GM19025 (cell line): ENCODE results near the gene DCST2.

Experiments used
- ATAC-seq: cut with Tn5 transposase; IDR thresholded peaks from one replicate; pipeline ENCODE4 v1.9.1; 2021; ENCODE audit warnings: mild to moderate bottlenecking, low read depth, moderate library complexity; ENCODE audit not compliant: unreplicated experiment

DCST2 gene

DNA sequence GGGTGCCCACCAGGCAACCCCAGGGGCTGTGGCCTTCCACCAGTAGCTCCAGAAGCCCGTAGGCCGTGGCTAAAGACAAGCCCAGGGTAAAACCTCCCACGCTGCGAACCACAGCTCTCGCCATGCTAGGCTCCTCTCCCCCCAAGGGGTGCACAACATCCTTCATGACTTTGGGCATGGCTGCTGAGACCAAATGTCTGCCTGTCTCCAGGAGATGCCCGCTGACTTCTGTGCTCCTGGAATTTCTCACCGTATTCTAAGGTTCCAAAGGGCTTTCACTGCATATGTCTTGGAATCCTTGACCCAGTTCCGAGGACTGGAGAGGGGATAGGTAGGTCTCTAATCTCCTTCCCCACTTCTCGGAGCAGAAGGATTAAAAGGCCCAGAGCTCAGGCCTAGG lies at the start of gene DCST2, which contains the start of gene DCST1:
Gene DCST2 (minus strand): TSS at position 258 of the 400 bp plus-strand sequence. CDS start 80 bp downstream, at position 178.
Gene DCST1 (plus strand): TSS at position 301 of the 400 bp plus-strand sequence. CDS start 213 bp downstream, outside the sequence.
- no peak for ATAC-seq

DNA sequence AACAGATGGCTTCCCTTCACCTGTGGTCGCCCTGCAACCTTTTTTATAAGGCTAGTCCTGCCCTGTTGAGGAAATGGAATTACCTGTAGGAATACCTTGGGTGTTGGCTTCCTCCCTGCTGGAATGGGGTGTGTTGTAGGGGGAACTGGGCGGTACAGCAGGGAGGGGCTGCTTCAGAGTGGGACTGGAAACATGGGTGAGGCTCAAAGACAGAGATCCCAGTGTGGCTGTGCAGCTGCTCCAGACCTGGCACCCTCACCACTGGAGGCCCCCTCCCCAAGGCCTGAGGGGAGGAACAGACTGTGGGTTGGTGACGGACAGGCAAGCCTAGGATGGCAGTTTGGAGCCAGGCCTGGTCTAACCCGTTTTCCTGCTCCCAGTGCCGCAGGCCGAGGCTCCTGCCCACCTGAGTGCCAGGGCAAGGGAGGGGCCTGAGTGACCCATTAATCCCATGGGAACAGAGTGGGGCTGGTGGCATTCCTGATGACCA lies 49.5 kb upstream of the DCST2 start:
- ATAC-seq: no peak

GRCh38 chr1:155082301-155083051 lies 48.9 kb upstream of the DCST2 start:
- ATAC-seq: no peak

GRCh38 chr1:155081472-155082300 lies 48.1 kb upstream of the DCST2 start:
- no peak for ATAC-seq

DNA sequence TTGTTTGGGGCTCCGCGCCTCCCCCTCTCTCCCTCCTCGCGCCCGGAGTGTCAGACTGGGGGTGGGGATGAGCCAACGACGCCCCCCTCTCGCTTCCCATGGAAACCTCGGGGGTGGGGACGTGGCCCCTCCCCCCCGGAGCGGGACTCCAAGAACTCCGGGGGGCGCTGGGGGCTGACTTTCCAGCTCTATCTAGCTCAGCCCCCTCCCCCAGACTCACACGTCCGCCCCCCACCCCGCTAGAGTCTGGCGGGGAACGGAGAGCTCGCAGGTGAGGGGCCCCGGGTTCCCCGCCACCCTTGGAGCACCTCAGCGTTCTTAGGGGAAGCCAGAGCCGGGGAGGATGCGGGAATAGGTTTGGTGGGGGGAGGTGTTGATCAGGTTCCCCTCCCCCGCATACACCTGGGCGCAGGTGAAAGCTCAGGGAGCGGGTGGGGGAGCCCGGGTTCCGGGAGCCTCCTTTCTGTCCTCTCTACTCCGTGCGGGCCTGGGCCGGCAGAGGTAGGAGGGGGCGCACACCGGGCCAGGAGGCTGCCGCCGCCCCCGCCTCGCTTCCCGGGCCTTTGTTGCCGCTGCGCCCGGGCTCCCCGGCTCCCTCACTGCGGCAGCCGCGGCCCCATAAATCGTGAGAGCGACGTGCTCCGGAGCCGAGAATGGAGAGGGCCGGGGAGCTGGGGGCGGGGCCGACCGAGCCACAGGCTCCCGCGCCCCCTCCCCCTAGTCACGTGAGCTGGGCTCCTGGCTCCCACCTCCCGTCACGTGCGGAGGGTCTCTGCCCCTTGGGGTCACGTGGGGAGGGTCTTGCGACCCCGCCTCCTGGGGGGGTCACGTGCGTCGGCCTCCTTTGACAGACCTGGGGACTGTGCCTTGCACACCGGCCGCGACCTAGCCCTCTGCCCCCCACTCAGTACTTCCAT lies 47.0 kb upstream of the DCST2 start:
- no peak for ATAC-seq

- no peak for ATAC-seq
Measured at GRCh38 chr1:155079487-155080311, 46.1 kb upstream of the DCST2 start.

DNA sequence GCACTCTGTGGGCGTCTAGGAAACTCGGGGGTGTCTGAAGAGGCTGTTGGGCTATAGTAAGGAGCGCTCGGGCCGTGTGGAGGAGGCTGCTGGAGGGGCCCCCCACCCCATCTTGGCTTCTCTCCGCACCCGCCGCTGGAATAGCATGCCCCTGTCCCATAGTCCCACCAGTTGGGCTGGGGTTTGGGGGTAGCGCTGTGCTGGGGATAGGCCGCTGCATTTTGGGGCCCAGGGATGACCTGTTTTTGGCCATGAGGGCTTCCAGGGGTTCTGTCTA lies 45.6 kb upstream of the DCST2 start:
- no peak for ATAC-seq

DNA sequence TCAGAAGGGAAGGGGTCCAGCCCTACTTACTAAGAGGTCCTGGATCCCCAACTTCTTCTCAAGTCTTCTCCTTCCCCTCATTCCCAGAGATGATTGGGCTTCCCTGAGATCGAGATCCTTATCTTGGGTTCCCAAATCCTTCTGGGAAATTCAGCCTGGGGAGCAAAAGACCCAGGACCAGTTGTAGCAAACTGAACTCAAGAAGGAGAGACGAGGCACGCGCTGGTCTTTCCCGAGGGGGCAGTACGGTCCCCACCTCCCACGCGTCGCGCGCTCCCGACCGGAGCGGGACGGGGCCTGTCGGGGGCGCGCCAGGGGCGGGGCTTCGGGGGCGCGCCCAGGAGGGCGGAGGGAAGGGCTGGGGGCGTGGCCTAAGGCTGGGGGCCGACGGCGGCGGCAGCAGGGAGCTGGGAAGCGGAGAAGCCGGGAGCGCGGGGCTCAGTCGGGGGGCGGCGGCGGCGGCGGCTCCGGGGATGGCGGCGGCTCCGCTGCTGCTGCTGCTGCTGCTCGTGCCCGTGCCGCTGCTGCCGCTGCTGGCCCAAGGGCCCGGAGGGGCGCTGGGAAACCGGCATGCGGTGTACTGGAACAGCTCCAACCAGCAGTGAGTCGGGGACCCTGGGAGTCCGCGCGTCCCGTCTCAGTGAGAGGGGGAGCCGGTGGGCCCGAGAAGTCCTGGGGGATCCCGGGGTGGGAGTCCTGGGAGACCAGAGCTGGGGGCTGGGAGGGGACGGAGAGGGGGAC lies 45.1 kb upstream of the DCST2 start, which contains the start of gene EFNA3:
Gene EFNA3 (plus strand): TSS at position 369 of the 741 bp plus-strand sequence. CDS start 105 bp downstream, at position 474.
- ATAC-seq: no peak

DNA sequence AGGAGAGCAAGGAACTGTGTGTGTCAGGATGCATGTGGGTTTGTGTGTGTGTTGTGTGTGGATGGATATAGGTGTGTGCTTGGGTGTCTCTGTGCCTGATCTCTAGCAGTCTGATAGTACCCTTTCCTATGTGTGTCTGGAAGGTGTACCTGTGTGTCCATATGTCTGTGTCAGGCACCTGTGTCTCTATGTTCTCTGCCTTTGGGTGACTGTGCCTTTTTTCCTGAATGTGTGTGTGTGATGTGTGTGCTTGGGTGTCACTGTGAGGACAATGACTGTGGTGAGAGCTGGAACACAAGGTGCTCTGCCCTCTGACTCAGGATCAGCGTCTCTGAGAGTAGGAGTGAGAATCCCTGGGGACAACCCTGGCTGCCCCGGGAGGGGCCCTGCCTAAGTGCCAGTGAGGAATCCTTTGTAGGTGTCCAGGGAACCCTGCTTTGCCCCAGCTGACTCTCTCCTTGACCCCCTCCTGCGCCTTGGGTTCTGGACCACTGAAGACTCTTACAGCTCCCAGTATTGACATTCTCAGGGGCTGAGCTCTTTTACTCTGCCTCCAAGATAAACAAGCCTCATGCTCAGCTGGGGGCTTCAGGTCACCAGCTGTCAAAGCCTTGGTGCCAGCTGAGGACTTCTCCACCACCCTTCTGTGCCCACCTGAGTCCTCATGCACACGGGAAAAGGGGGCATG lies 44.3 kb upstream of the DCST2 start:
- no peak for ATAC-seq

GRCh38 chr1:155077346-155077745 lies 43.8 kb upstream of the DCST2 start:
- ATAC-seq: no peak

- ATAC-seq: no peak
Measured at GRCh38 chr1:155076371-155076770, 42.8 kb upstream of the DCST2 start.

GRCh38 chr1:155075535-155075934 lies 42.0 kb upstream of the DCST2 start:
- no peak for ATAC-seq

DNA sequence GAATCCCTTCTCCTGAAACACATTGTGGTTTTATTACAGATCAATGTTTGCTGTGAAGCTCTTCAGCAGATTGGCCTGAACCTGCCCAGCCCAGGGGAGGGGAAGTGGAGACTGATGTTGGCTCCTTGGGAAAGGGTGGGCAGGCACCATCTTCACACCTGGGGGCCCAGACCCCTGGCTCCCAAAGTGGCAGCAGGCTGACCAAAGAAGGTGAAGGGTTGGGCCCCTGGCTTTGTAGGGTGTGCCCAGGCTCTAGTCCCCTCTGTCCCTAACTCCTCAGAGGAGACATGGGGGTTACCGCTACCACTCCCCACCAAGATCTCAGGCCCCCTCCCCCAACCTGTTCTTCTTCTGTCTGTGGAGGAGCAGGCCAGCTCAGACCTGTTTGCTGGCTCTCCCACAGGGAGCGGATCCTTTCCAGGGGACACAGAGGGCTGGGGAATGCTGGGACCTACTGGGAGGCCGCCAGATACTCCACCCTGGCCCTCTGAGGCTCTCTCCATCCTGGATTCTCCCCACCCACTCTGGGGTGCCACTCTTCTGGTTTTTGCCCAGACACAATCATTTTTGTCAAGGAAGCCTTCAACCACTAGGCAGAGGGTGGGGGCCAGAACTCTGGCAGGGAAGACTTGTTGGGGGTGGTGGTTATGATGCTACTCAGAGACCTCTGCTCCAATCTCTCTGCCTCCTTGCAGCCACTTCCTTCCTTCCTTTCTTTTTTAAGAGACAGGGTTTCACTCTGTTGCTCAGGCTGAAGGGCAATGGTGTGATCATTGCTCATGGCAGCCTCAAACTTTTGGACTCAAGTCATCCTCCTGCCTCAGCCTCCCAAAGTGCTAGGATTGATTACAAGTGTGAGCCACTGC lies 40.0 kb upstream of the DCST2 start:
- no peak for ATAC-seq

DNA sequence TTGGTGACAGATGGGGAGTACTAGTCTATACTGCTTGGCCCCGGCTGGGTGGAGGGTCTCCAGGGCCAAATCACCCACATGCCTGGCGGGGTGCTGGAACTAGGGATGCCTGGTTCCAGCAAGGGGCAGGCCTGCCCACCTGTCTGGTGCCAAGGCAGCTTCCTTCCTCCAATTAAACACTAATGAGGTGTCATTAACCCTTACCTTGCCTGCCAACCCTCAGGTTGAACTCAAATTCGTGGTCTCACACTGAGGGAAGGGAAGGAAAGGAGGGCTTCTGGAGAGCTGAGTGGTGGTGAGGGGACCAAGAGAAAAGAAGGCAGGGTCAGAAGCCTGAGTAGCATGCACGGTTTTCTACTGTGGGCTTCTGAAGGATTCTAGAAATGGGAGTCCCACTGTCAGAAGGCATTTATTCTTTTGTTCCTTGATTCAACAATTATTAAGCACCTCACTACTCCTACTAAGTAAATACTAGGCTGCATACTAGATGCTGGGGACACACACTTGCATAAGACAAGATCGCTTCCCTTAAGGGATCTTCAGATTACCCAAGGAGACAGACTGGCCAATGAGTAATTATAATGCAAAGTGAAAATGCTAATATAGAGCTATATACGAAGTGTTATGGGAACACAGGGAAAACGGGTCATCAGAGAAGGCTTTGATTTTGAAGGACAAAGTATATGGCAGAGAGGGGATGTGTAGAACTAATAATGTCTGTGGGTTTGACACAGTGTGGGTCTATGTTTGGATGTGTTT lies 39.1 kb upstream of the DCST2 start:
- no peak for ATAC-seq

DNA sequence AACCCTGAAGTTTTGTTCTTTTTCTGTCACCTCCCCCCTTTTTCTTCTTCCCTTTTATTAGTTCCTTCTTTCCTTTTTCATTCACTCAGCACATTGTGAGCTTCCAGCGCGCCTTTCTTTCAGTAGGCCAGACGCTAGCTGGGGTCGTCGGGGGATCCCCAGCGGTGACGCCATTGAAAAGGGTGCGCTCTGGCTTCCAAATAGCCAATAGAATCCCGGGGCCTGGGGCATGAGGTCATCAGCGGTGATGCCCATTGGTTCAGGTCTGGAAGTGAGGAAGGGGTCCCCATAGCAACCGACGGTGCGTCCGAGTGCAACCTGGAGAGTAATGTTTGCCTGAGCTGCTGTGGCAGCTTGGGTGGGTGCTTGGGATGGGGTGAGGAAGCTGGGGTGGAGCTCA lies 38.1 kb upstream of the DCST2 start:
- no peak for ATAC-seq

GRCh38 chr1:155070721-155071569 lies 37.4 kb upstream of the DCST2 start:
- no peak for ATAC-seq
